ENCODE measurements around the gene SEMA4B.

- TF ChIP-seq EZH2 (IDR thresholded peaks at IDR 0.05; ENCODE audit: borderline replicate concordance, insufficient read depth, low read depth, low read length, poor library complexity, severe bottlenecking) = no peak
- TF ChIP-seq, protein P1, sequence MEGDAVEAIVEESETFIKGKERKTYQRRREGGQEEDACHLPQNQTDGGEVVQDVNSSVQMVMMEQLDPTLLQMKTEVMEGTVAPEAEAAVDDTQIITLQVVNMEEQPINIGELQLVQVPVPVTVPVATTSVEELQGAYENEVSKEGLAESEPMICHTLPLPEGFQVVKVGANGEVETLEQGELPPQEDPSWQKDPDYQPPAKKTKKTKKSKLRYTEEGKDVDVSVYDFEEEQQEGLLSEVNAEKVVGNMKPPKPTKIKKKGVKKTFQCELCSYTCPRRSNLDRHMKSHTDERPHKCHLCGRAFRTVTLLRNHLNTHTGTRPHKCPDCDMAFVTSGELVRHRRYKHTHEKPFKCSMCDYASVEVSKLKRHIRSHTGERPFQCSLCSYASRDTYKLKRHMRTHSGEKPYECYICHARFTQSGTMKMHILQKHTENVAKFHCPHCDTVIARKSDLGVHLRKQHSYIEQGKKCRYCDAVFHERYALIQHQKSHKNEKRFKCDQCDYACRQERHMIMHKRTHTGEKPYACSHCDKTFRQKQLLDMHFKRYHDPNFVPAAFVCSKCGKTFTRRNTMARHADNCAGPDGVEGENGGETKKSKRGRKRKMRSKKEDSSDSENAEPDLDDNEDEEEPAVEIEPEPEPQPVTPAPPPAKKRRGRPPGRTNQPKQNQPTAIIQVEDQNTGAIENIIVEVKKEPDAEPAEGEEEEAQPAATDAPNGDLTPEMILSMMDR (IDR thresholded peaks at IDR 0.05) = no peak
These were observed 8.0 kb upstream of the SEMA4B start for GRCh38 chr15:90192961-90193786.
